NCI-H187 (cell line): ENCODE measurements around the gene GPR153.
"Not testable (repeated sequence)": the region's sequence is repeated elsewhere in the genome, so short reads cannot be mapped to it uniquely, and the experiment has no call there.

ENCODE experiments used
- DNase-seq, 2 experiments: peaks; one replicate each; lab custom pipeline; 2025; lab: John Stamatoyannopoulos, UW

GPR153 gene

DNA sequence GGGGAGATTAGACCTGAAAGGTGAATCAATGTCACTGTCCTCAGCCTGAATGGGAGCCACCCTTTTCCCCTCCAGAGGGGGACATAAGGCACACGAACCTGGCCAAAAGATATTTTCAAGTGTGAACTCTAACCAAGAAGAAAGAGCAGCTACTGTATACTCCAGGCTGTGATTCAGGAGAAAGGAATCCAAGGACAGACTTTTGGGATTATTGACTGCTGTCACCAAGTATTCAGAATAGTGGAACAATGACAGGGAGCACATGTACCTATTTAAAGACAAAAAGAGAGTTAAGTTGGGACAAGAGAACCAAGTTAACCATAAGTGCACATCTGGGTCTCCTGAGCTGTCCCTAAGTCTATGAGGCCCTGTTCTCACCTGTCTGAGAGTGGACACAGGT, 27.5 kb downstream of the GPR153 start:
- DNase-seq, result no peak

DNA sequence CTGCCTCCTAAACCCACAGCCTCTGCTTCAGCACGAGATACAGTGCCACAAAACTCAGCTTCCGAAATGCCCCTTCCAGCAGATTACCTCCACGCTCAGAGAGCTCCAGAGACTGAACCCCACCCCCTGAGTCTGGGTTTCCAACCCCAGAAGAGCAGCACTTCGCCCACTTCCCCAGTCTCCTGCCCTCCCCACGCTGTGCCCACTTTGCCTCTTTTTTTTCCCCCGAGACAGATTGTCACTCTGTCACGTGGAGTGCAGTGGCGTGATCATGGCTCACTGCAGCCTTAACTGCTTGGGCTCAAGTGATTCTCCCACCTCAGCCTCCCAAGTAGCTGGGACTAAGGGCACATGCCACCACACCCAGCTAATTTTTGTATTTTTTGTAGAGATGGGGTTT, 35.2 kb downstream of the GPR153 start:
- DNase-seq, result no peak

DNA sequence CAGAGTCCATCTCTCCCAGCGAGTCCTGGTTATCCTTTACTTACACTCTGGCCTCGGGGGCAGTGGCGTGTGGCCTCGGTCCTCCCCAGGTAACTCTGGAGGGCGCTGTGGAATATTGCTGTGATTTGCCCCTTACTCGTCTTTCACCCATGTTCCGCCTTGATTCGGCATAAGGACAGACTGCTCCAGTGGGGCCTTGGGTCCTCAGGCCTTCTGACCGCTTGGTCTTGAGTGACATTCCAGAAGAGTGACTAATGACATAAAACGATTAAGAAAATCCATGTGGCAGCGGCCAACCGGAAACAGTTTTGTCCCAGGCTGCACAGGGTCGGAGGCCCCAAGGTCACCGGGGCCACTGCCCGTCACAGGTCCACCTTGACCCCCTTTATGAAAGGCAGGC, 36.2 kb downstream of the GPR153 start:
- no peak for DNase-seq

DNA sequence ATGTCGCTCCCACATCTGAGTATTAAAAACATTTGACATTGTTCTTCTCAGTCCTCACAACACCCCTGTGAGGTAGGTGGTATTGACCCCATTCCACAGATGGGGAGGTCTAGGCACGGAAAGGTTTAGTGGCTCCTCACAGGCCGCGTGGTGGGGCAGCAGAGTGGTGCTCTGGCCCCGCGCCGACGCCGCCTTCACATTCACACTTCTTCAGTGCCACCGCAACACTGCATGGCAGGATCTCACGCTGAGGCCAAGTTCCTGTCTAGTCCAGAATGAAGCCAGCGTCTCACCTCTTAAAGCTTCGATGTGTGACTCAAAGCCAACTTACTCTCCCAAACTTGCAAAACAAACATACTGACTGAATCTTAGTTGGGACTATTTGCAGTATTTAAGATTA, 37.3 kb downstream of the GPR153 start:
- DNase-seq, result no peak

DNA sequence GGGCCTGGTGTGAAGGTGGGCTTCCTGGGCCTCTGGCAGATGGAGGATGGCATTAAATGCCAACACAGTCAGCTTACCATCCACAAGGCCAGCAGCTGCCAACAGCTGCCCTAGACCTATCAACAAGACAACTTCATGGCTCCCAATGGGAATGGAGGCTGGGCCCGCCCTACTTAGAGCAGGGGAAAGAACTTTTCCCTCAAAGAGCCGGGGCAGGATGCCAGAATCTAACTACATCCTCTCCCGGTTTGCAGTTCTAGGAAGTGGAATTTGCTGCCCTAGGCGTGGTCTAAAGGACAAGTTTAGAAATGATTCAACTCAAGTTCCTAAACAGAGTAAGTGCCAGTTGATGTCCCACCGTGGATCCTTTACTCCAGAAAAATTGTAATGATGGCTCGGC, 38.3 kb downstream of the GPR153 start:
- no peak for DNase-seq

DNA sequence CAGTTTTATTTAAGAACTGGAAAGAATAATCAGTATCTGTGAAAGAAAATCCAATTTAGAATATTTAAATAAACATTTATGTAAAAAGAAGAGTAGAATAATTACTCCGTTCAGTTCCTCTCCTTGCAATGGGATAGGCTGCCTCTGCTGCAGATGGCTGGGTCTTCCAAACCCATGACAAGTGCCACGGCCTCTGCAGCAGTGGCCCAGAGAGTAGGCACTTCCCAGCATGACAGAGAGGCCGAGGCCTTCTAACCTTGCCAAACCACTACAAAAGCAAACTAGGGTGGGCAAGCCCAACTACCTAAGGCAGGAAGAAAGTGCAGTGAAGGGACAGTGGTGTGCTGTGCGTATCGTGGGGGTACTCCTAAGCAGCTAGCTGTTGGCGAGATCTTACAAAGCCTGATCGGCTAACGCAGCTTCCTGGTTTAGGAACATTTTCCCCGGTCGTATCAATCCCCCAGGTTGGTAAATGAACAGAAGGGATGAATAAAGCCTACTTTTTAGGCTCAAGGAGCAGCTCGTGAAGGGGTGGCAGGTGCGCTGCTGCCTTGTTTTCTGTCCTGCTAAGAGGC, 39.6 kb downstream of the GPR153 start:
- DNase-seq, result peak in 1 of 2 experiments; percentile 55

DNA sequence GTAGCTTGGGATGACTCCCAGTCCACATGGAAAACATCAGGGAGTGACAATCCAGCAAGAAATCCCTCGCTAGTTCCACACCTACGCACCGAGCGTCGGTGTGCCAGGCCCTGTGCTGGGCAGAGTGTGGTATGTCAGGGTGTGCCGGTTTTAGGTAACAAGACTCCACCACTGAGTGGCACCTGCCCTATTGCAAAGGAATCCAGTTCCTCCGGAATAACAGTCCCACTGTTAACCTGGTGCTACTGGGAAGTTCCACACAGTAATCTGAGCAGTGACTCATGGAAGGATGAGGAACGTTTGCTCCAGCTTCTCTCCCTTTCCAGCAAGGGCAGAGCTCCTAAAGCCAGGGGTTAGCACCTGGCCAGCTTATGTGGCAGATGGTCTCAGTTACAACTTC, 40.7 kb downstream of the GPR153 start:
- no peak for DNase-seq

DNA sequence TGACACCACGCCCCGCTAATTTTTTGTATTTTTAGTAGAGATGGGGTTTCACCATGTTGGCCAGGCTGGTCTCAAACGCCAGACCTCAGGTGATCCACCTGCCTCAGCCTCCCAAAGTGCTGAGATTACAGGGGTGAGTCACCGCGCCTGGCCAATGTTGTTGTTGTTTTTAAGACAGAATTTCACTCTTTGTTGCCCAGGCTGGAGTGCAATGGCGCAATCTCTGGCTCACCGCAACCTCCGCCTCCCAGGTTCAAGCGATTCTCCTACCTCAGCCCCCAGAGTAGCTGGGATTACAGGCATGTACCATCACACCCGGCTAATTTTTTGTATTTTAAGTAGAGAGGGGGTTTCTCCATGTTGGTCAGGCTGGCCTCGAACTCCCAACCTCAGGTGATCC, 41.3 kb downstream of the GPR153 start:
- not testable (repeated sequence) for DNase-seq

DNA sequence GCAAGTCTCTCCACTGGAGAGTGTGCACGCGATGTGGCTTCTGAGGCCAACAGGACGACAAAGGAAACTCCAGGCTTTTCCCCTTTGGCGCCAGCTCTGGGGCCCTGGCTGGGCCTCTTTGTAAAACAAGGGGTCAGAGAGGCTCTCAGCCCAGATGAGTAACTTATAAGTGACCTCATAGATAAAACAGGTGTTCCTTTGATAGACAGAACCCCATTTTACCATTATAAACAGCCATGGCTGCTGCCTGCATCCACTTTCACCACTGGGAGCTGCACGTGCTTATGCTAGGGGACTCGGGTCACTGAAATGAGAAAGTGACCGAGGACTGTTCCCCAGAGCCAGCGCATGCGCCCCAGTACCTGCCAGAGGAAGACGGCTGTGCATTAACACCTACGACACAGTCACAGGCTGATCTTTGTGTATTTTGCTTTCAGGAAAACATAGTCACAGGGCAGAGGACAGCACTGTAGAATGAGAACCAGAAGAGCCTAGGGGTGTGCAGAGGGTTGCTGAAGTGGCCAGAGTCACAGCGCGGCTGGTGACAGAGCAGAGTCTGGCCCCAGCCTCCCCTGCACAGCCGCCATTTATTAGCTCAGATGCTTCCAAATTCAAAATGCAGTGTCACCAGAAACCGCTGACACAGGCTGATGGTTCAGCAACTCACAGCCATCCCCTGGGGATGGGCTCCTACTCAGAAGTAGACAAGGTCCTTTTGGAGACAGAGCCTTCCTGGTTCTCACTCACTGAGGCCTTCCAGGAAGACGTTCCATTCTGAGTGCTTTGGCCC, 42.3 kb downstream of the GPR153 start:
- DNase-seq, result peak; percentile 17 to 49

DNA sequence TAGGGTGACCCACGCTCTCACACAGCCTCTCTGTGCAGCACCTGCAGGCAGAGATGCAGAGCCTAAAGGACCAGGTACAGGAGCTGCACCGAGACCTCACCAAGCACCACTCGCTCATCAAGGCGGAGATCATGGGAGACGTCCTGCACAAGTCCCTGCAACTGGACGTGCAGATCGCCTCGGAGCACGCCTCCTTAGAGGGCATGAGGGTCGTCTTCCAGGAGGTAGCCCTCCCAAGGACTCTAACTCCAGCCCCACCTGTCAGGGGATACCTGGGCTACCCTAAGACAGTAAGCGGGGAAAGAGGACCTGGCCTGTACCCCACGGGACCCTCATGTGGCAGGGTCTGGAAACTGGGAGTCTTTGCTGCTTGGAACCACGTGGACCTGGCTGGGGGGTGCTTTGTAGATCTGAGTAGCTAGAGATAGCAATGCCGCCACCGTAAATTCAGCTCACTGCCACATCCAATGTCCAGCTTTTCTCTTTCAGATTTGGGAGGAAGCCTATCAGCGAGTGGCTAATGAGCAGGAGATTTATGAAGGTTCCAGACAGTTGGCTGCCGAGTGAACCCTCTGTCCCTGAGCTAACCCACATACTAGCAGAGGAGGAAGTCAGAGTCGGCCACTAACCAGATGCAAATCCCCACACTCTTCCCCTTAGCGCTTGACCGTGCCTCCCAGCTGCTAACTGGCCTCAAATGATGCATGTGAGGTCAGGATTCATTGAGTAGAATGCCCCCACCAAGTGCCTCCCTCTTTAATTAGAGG, 48.5 kb downstream of the GPR153 start:
- DNase-seq, result no peak

DNA sequence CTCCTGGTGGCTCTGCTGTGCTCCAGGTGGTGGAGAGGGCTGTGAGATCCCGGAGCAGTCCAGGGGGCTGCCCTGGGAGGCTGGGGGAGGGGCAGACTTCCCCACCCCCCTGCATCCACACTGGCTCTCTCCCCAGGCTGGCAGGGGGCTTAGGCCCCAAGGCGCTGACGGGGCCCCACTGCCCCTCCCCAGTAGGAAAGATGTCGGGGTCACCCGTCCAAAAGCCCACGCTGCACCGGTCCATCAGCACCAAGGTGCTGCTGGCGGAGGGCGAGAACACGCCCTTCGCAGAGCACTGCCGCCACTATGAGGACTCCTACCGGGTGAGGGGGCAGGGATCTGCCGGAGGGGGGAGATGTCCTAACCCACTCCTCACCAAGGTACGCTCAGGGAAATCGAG, 49.2 kb downstream of the GPR153 start:
- DNase-seq, result no peak

DNA sequence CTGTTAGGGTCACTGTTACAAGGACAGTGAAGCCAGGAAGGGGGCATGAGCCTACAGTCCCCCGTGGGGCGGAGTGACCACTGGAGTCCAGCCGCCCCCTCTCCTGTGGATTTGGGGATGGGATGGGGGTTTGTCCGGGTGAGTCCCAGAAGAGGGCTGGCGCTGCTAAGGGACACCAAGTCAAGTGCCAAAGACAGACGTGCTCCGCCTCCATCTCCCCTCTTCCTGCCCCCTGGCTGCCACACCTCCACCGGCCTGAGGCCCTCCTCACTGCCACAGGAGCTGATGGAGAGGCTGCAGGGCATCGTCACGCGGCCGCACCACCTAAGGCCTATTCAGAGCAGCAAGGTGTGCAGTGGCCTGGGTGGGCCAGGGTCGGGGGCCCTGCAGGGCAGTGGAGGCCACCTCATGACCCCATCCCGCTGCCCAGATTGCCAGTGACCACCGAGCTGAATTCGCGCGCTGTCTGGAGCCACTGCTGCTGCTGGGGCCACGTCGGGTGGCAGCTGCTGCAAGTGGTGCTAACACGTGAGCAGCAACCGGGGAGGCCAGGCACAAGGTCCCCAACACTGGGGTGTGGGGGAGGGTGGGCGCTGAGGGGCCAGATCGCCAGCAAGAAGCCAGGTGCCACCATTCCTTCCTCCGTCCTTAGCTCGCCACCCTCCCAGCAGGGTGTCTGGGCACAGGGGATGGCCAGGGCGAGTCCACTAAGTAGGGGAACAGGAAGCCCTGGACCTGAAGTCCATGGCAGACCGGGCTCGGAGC, 50.1 kb downstream of the GPR153 start:
- DNase-seq, result no peak

DNA sequence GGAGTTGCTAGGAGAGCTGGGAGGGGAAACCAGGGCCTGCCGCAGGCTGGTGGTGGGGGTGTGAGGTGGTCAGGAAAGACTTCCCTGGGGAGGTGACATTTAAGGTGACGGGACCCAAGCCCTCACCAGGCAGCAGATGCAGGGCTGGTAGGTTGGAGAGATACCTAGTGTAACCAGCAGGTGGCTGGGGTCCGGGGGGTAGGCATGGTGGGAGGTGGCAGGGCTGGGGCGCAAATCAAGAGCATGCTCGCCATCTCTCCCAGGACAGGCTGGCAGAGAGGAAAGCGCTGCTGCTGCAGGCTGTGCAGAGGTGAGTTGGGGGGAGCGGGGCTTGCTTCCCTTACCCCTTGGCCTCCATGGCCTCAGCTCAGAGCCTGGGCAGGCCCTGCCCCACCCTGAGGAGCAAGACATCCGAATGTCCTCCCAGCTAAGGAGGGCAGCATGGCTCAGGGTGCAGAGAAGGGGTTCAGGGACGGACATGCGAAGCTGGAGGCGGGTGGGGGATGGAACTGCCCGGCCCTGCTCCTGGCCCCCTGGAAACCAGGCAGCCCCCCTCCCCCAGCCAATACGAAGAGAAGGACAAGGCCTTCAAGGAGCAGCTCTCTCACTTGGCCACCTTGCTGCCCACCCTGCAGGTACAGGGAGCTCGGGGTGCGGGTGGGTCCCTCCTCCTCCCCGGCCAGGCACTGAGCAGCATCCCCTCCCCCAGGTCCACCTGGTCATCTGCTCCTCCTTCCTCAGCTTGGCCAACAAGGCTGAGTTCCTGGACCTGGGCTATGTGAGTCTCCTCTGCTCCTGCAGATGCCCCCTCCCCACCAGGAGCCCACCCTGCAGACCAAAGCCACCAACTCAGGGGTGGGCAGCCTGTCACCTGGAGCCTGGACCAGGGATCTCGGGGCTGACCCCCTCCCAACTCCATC, 51.0 kb downstream of the GPR153 start:
- no peak for DNase-seq

DNA sequence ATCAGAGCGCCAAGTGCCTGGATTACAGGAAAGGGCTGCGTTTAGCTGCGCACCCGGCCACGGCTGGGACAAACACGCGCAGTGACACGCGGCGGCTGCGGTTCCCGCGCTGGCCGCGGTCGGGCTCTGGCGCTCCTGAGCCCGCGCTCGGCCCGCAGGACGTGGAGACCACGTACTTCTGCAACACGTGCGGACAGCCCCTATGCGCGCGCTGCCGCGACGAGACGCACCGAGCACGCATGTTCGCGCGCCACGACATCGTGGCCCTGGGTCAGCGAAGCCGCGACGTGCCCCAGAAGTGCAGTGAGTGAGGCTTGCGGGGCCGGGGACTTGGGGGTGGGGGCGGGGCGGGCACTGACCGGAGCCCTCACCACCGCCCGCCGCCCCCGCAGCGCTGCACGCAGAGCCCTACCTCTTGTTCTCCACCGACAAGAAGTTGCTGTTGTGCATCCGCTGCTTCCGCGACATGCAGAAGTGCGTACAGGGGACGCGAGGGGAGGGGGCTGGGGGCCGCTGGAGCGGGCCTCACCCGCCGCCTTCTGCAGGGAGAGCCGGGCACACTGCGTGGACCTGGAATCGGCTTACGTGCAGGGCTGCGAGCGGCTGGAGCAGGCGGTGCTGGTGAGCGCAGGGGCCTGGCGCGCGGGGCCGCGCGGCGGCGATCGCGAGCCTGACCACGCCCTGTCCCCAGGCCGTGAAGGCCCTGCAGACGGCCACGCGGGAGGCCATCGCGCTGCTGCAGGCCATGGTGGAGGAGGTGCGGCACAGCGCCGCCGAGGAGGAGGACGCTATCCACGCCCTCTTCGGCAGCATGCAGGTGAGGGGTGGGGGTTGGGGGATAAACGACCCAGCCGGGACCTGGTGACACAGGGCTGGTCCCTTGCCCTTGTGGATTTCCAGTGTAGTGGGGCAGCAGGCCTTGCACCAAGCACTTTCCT, 51.9 kb downstream of the GPR153 start:
- no peak for DNase-seq

DNA sequence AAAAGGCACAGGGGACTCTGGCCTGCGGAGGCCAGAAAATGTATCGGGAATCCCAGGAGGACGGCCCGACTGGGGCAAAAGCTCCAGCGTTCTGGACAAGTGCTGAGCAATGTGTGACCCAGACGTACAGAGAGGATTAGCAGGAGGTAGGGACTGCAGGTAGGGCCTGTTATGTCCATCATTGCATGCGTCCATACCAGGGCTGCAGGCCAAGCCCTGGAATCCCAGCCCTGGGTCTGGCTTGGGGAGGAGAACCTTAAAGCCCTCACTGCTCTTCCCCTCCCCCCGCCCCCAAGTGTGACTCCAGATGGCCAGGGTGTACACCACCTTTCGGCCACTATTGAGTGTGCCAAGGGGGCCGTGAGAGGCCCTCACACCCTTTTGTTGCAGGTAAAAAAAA, 53.0 kb downstream of the GPR153 start:
- no peak for DNase-seq

DNA sequence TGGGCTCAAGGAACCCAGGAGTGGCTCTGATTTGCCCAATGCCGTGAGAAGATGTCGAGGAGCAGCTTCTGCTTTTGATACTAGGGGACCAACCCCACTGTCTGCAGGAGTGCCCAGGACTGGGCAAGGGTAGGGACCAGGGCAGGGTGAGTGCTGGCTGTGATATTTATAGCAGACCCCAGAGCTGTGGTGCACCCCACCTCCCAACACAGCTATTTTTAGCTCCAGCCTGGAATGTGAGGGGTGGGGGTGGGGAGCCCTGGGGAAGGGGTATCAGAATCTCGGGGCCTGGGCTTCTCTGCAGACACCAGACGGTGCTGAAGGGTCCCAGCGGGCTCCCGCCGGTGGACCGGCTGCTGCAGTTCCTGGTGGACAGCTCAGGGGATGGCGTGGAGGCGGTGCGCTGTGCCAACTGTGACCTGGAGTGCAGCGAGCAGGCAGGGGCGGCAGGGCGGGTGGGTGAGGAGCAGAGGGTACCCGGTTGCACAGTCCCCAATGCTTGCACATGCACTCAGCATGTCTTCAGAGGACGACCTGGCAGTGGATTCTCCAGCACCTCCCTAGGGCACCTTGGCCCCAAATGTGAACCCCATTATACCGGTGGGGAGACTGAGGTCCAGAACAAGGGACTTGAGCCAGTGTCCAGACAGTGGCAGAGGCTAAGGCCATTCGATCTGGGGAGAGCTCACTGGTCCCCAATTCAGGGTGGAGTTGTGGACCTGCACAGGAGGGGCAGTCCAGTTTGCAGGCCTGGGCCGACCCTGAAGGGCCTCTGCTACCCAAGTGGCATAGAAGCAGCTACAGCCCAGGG, 53.6 kb downstream of the GPR153 start:
- no peak for DNase-seq

DNA sequence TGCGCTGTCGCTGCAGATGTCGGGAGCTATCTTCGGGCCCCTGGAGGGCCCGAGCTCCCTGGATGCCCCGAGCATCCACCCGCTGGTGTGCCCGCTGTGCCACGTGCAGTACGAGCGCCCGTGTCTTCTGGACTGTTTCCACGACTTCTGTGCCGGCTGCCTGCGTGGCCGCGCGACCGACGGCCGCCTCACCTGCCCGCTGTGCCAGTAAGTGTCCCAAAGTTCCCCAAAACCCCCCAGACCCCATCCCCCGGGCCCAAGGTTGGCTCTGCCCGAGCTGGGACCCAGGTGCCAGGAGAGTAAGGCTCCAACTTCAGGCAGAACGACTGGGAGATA, 54.4 kb downstream of the GPR153 start:
- no peak for DNase-seq

DNA sequence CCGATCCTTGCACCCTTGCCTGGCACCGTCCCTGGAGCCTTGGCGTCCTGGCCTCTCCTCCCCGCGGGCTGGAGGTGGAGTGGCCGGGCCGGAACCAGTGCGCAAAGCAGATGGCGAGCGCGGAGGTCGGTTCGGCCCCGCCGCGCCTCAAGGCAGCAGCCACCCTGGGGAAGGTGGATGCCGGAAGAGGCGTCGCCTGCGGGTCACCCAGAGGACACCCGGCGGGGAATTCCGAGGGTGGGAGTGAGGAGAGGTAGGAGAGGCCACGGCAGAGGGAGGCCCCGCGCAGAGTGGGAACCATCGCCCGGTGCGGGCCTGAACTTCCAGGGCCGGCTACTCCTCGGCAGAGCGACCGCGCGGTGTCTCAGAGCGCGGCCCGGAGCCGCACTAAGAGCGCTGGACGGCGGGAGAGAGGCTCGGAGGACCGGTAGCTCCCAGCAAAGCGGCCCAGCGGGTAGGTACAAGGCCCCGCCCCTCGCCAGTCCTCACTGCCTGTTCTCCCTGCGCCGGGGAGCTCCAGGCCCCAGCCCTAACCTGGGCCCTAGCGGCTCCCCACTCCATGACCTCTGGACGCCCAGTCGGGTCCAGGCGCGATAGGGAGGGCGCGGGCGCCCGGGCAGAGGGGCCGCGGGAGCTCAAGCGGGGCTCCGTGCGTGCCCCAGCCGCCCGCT, 54.9 kb downstream of the GPR153 start, which contains the start of gene RNF207:
Gene RNF207 (plus strand): TSS at position 271 of the 671 bp plus-strand sequence. CDS start 417 bp downstream, outside the sequence.
- DNase-seq, result no peak

DNA sequence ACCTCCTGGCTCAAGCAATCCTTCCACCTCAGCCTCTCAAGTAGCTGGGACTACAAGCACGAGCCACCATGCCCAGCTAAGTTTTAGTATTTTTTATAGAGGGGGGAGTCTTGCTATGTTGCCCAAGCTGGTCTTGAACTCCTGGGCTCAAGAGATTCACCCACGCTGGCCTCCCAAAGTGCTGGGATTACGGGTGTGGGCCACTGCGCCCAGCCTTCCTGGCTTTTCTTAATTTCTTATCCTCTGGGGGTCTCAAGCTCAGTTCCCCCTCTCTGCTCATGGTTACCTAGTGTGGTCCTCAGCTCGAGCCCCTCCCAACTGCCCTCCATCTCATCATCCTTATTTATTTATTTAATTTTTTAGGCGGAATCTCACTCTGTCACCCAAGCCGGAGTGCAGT, 58.6 kb downstream of the GPR153 start:
- DNase-seq, result no peak
